GM12874 (cell line): ENCODE data around the gene CAMSAP2.

Experiments
- CTCF ChIP-seq: IDR thresholded peaks from 2 replicates; pipeline ENCODE4 v1.5.1; 2011; ENCODE audit warnings: low read depth, mild to moderate bottlenecking, control low read depth, low read length, moderate library complexity; ENCODE audit not compliant: insufficient read depth

Gene CAMSAP2

GRCh38 chr1:200869753-200870391 is 131.2 kb downstream of the CAMSAP2 start:
- no peak for TF ChIP-seq CTCF

- TF ChIP-seq CTCF: no peak
Observed at GRCh38 chr1:200872446-200873115, 133.9 kb downstream of the CAMSAP2 start, which contains the start of gene GPR25. Gene GPR25 (plus strand): TSS chr1:200872981. CDS start chr1:200873038, 57 bp downstream.

- TF ChIP-seq CTCF: no peak
Observed at GRCh38 chr1:200873116-200873670, 134.5 kb downstream of the CAMSAP2 start.

GRCh38 chr1:200873671-200874397 is 135.1 kb downstream of the CAMSAP2 start:
- 0 out of 2 replicates have a peak, but pooled peaks have one; percentile 6 for TF ChIP-seq CTCF

- TF ChIP-seq CTCF: no peak
Observed at GRCh38 chr1:200874694-200875093, 136.0 kb downstream of the CAMSAP2 start.

GRCh38 chr1:200875416-200875815 is 136.7 kb downstream of the CAMSAP2 start:
- no peak for TF ChIP-seq CTCF

GRCh38 chr1:200877010-200877409 is 138.3 kb downstream of the CAMSAP2 start:
- no peak for TF ChIP-seq CTCF
